ENCODE measurements around the gene RIMS4. TPM values are rescaled to one million over a fixed set of nuclear protein-coding genes. Genes with fewer than 3 reads are reported as not detected.

Gene RIMS4
- total RNA-seq, 2 experiments from 2014 or later, result not detected

- H3K4me3 Mint-ChIP-seq, result no peak overlapping the region
- no peaks in the 10 kb centered on the region for H3K4me1 Mint-ChIP-seq
- peaks cover 7% of the 10 kb centered on the region for H3K27me3 Mint-ChIP-seq
- intact Hi-C loops (cut with DNase I, micrococcal nuclease), result no loop called here
- ATAC-seq, result no peak
- ChIA-PET POLR2A (no interaction called here), CTCF (interaction anchor here (0.6 to 1.1 kb wide), 3 partner anchors 12 to 76 kb away, joined by 3 to 5 read pairs (median 3); no protein-coding TSS in a partner anchor)
- no peak for DNase-seq
- no peaks in the 10 kb centered on the region for H3K36me3 Mint-ChIP-seq (ENCODE audit: low read depth)
- H3K9me3 Mint-ChIP-seq (ENCODE audit: low read depth), result no peaks in the 10 kb centered on the region
- no peak overlapping the region for H3K27ac Mint-ChIP-seq
These were observed 50.8 kb downstream of the RIMS4 start for GRCh38 chr20:44759595-44759994.

- H3K9me3 Mint-ChIP-seq (ENCODE audit: low read depth), result no peaks in the 10 kb centered on the region
- DNase-seq, result no peak
- no peaks in the 10 kb centered on the region for H3K27me3 Mint-ChIP-seq
- no peak overlapping the region for H3K27ac Mint-ChIP-seq
- ChIA-PET POLR2A (no interaction called here), CTCF (interaction anchor here (0.7 to 3.7 kb wide), 4 partner anchors 9 to 271 kb away, joined by 3 to 13 read pairs (median 4); no protein-coding TSS in a partner anchor)
- intact Hi-C loops (cut with DNase I, micrococcal nuclease), result no loop called here
- no peaks in the 10 kb centered on the region for H3K36me3 Mint-ChIP-seq (ENCODE audit: low read depth)
- no peaks in the 10 kb centered on the region for H3K4me1 Mint-ChIP-seq
- no peak overlapping the region for H3K4me3 Mint-ChIP-seq
- ATAC-seq, result no peak
These were observed 51.9 kb downstream of the RIMS4 start for GRCh38 chr20:44758247-44759101.

GRCh38 chr20:44756956-44757355, 53.4 kb downstream of the RIMS4 start:
- DNase-seq (no peak), ATAC-seq (no peak)
- POLR2A ChIA-PET, result no interaction called here
- H3K27ac Mint-ChIP-seq, result no peak overlapping the region
- H3K27me3 Mint-ChIP-seq, result no peaks in the 10 kb centered on the region
- H3K4me1 Mint-ChIP-seq, result no peaks in the 10 kb centered on the region
- H3K36me3 Mint-ChIP-seq (ENCODE audit: low read depth), result no peaks in the 10 kb centered on the region
- CTCF ChIA-PET, result interaction anchor here (3.7 kb wide), 1 partner anchor 9 kb away, joined by 13 read pairs; no protein-coding TSS in a partner anchor
- H3K9me3 Mint-ChIP-seq (ENCODE audit: low read depth), result no peaks in the 10 kb centered on the region
- intact Hi-C loops (cut with DNase I, micrococcal nuclease), result no loop called here
- H3K4me3 Mint-ChIP-seq, result no peak overlapping the region

GRCh38 chr20:44756011-44756688, 54.2 kb downstream of the RIMS4 start:
- Mint-ChIP-seq H3K4me1 (no peaks in the 10 kb centered on the region), H3K36me3 (ENCODE audit: low read depth) (no peaks in the 10 kb centered on the region), H3K27ac (no peak overlapping the region), H3K27me3 (peaks cover 2% of the 10 kb centered on the region), H3K4me3 (no peak overlapping the region), H3K9me3 (ENCODE audit: low read depth) (no peaks in the 10 kb centered on the region)
- DNase-seq (no peak), ATAC-seq (no peak)
- CTCF ChIA-PET, result interaction anchor here (0.7 to 3.7 kb wide), 2 partner anchors 8 to 323 kb away, joined by 4 to 13 read pairs; no protein-coding TSS in a partner anchor
- intact Hi-C loops (cut with DNase I, micrococcal nuclease), result no loop called here
- POLR2A ChIA-PET, result no interaction called here

- ChIA-PET CTCF (no interaction called here), POLR2A (no interaction called here)
- intact Hi-C loops (cut with DNase I, micrococcal nuclease), result no loop called here
- H3K4me3 Mint-ChIP-seq, result no peak overlapping the region
- H3K36me3 Mint-ChIP-seq (ENCODE audit: low read depth), result peaks cover 2% of the 10 kb centered on the region
- H3K4me1 Mint-ChIP-seq, result no peaks in the 10 kb centered on the region
- H3K9me3 Mint-ChIP-seq (ENCODE audit: low read depth), result no peaks in the 10 kb centered on the region
- ATAC-seq, result no peak
- H3K27ac Mint-ChIP-seq, result no peak overlapping the region
- DNase-seq, result no peak
- H3K27me3 Mint-ChIP-seq, result peaks cover 5% of the 10 kb centered on the region
These were observed 55.8 kb downstream of the RIMS4 start for GRCh38 chr20:44754554-44754953.

GRCh38 chr20:44752099-44752931, 58.0 kb downstream of the RIMS4 start:
- ATAC-seq (no peak), DNase-seq (no peak)
- Mint-ChIP-seq H3K4me3 (no peak overlapping the region), H3K36me3 (ENCODE audit: low read depth) (peaks cover 2% of the 10 kb centered on the region), H3K27me3 (peaks cover 9% of the 10 kb centered on the region), H3K4me1 (peaks cover 3% of the 10 kb centered on the region), H3K9me3 (ENCODE audit: low read depth) (no peaks in the 10 kb centered on the region), H3K27ac (no peak overlapping the region)
- intact Hi-C loops (cut with DNase I, micrococcal nuclease), result no loop called here
- ChIA-PET CTCF (interaction anchor here (0.9 to 1.5 kb wide), 3 partner anchors 114 to 178 kb away, joined by 3 to 5 read pairs (median 4); no protein-coding TSS in a partner anchor), POLR2A (interaction anchor here (0.7 kb wide), 1 partner anchor 78 kb away, joined by 3 read pairs; no protein-coding TSS in a partner anchor)

GRCh38 chr20:44750081-44750805, 60.1 kb downstream of the RIMS4 start:
- ATAC-seq (no peak), DNase-seq (peak; percentile 44)
- Mint-ChIP-seq H3K4me3 (no peak overlapping the region), H3K27me3 (peaks cover 14% of the 10 kb centered on the region), H3K4me1 (peaks cover 14% of the 10 kb centered on the region), H3K9me3 (ENCODE audit: low read depth) (no peaks in the 10 kb centered on the region), H3K36me3 (ENCODE audit: low read depth) (peaks cover 2% of the 10 kb centered on the region), H3K27ac (no peak overlapping the region)
- ChIA-PET POLR2A (no interaction called here), CTCF (interaction anchor here (0.7 to 1.1 kb wide), 3 partner anchors 12 to 145 kb away, joined by 3 to 4 read pairs (median 3); no protein-coding TSS in a partner anchor)
- intact Hi-C loops (cut with DNase I, micrococcal nuclease), result no loop called here

- H3K27me3 Mint-ChIP-seq, result peaks cover 21% of the 10 kb centered on the region
- H3K4me1 Mint-ChIP-seq, result peaks cover 19% of the 10 kb centered on the region
- H3K27ac Mint-ChIP-seq, result no peak overlapping the region
- no peak for ATAC-seq
- ChIA-PET POLR2A (no interaction called here), CTCF (interaction anchor here (0.6 to 3.2 kb wide), 22 partner anchors 8 to 212 kb away, joined by 3 to 30 read pairs (median 4); no protein-coding TSS in a partner anchor)
- DNase-seq, result no peak
- no peak overlapping the region for H3K4me3 Mint-ChIP-seq
- no peaks in the 10 kb centered on the region for H3K9me3 Mint-ChIP-seq (ENCODE audit: low read depth)
- intact Hi-C loops (cut with DNase I, micrococcal nuclease), result loop anchor here in 1 of 2 experiments (5.0 kb wide), 2 partner anchors 139 to 349 kb away; partner anchors contain the start of gene YWHAB
- peaks cover 2% of the 10 kb centered on the region for H3K36me3 Mint-ChIP-seq (ENCODE audit: low read depth)
These were observed 62.4 kb downstream of the RIMS4 start for GRCh38 chr20:44748005-44748370.

GRCh38 chr20:44747166-44748004, 63.0 kb downstream of the RIMS4 start:
- H3K36me3 Mint-ChIP-seq (ENCODE audit: low read depth), result peaks cover 2% of the 10 kb centered on the region
- POLR2A ChIA-PET, result interaction anchor here (0.7 kb wide), 1 partner anchor 24 kb away, joined by 3 read pairs; no protein-coding TSS in a partner anchor
- peak; percentile 60 for ATAC-seq
- H3K4me1 Mint-ChIP-seq, result peaks cover 19% of the 10 kb centered on the region
- H3K4me3 Mint-ChIP-seq, result peak overlapping the region; percentile 76
- peak overlapping the region; percentile 84 for H3K27ac Mint-ChIP-seq
- H3K27me3 Mint-ChIP-seq, result peaks cover 21% of the 10 kb centered on the region
- CTCF ChIA-PET, result interaction anchor here (0.6 to 3.2 kb wide), 34 partner anchors 9 to 623 kb away, joined by 3 to 30 read pairs (median 4); partner anchors contain the start of gene SERINC3
- intact Hi-C loops (cut with DNase I, micrococcal nuclease), result loop anchor here (1.0 to 5.0 kb wide), 5 partner anchors 62 to 350 kb away; partner anchors contain the start of genes RIMS4 (in 1 of the 2) and YWHAB (in 1 of the 2)
- no peaks in the 10 kb centered on the region for H3K9me3 Mint-ChIP-seq (ENCODE audit: low read depth)
- DNase-seq, result peak; percentile 87
